Adrenal gland (tissue), 12 donors: ENCODE results near the gene UNC45A. TPM values are rescaled to one million over a fixed set of nuclear protein-coding genes. Genes with fewer than 3 reads are reported as not detected.
A peak's percentile ranks its signal among the peaks of the same experiment; 100 is the strongest.

Experiments used
- DNase-seq, 7 donors: peaks; one replicate each; pipeline ENCODE4 v3.0.0-alpha.2; 2019 to 2020
- H3K27ac ChIP-seq, 5 donors: fragments of 200-600 bp; sonication (generic) in 4 of 5; 1 replicate in 3 of 5; 2 replicates in 2 of 5; pipeline versions ENCODE4 v1.5.1 to v1.8.0; 2016 to 2020; ENCODE audit warnings: mild to moderate bottlenecking in 1 of 5
- H3K27me3 ChIP-seq: fragments of 200-600 bp; 2 replicates; pipeline ENCODE4 v1.8.0; 2021
- H3K36me3 ChIP-seq, 2 donors: fragments of 200-600 bp; replicated peaks in 1 of 2; 1 replicate in 1 of 2; 2 replicates in 1 of 2; pipeline versions ENCODE4 v1.5.1 to v1.8.0; 2018 to 2022
- H3K4me1 ChIP-seq, 2 donors: fragments of 200-600 bp; replicated peaks in 1 of 2; 1 replicate in 1 of 2; 2 replicates in 1 of 2; pipeline versions ENCODE4 v1.5.1 to v1.8.0; 2018 to 2021
- H3K4me3 ChIP-seq, 4 donors: fragments of 200-600 bp; sonication (generic) in 3 of 4; one replicate each; pipeline ENCODE4 v1.5.1; 2016 to 2018
- H3K9me3 ChIP-seq, 3 donors: fragments of 200-600 bp; sonication (generic) in 1 of 3; replicated peaks in 1 of 3; 1 replicate in 2 of 3; 2 replicates in 1 of 3; pipeline versions ENCODE4 v1.5.1 to v1.8.0; 2016 to 2021
- CTCF ChIP-seq, 6 experiments: fragments of 450-650 bp in 4 of 6; fragments of 200-600 bp in 2 of 6; sonication (generic) in 1 of 6; IDR thresholded peaks; 1 replicate in 5 of 6; 2 replicates in 1 of 6; pipeline versions ENCODE4 v1.5.1 to v1.8.0; 2016 to 2021; ENCODE audit warnings: antibody characterized with exemption in 6 of 6, mild to moderate bottlenecking in 2 of 6, moderate library complexity in 1 of 6
- POLR2A ChIP-seq, 2 donors: fragments of 450-650 bp; IDR thresholded peaks; one replicate each; pipeline ENCODE4 v1.6.1; 2017; ENCODE audit warnings: antibody characterized with exemption in 2 of 2, mild to moderate bottlenecking in 2 of 2, moderate library complexity in 1 of 2
- WGBS, 4 donors: extraction: QIAGEN DNeasy Blood & Tissue Kit in 2 of 4; methylation state at CpG; one replicate each; pipeline versions ENCODE4 v1.1.5 to v1.1.7; 2013 to 2017; 5-methylcytosine and 5-hydroxymethylcytosine counted together
- intact Hi-C, 2 donors: fragments of 100-400 bp; cut with DNase I; formaldehyde crosslinking; loops; one replicate each; pipeline versions ENCODE4 v1.14.1 to v1.15.0; 2022 to 2023
- polyA plus RNA-seq, 3 donors: library from polyadenylated mRNA; stranded (reverse); fragments of 200-250 nt in 2 of 3; fragments of 350-450 nt in 1 of 3; fragmentation: Illumina TruSeq in 1 of 3; extraction: RNeasy Lipid Tissue Mini Kit (QIAGEN cat#74804) in 1 of 3; gene quantifications; one replicate each; pipeline ENCODE4 v1.2.3, GENCODE V29; 2013 to 2014
- total RNA-seq, 9 donors: library from RNA; depleted of rRNA in 4 of 9; stranded (reverse); fragments of >200 nt in 4 of 9; fragments of 120-200 nt in 1 of 9; fragmentation: NEBNext Ultra II Directional in 1 of 9; extraction: Animal tissue kit (Norgen Biotek cat#: 25700) in 1 of 9; gene quantifications; one replicate each; pipeline versions ENCODE4 v1.1.0 to v1.2.4, GENCODE V29; 2013 to 2023
- donor health status: healthy with polysubstance abuse.
- donor health status: Bipolar disorder and iron deficiency.
- donor health status: DM: yes; HTN: yes; CAD: no.
- donor health status: DM: no; HTN: no; CAD: no.
- donor health status: DM: no; HTN: no; CAD: no.
- donor health status: DM: yes; HTN: yes; CAD: no.

UNC45A gene
- total and polyA plus RNA-seq, 12 donors: 28.1 to 114 (median 64.7) TPM

- WGBS, 4 donors: 39 to 51% (median 41%) methylated on average over 14 of the region's 14 CpGs
- TF ChIP-seq CTCF (IDR thresholded peaks at IDR 0.05) (no peak), POLR2A (IDR thresholded peaks at IDR 0.05) (no peak)
- intact Hi-C loops: no loop called here
These were observed 33.7 kb upstream of the UNC45A start for GRCh38 chr15:90901175-90902039.

GRCh38 chr15:90902040-90902839 is 32.8 kb upstream of the UNC45A start:
- Histone ChIP-seq H3K27me3 (no peaks in the 10 kb centered on the region), H3K36me3 (peaks cover 0 to 24% of the 10 kb centered on the region in 2 donors), H3K9me3 (no peaks in the 10 kb centered on the region), H3K27ac (peak overlapping the region; percentile 87 to 99 (median 95)), H3K4me1 (peaks cover 11 to 17% of the 10 kb centered on the region in 2 donors), H3K4me3 (peak overlapping the region in 3 of 4 donors; percentile 18 to 78 (median 40))
- intact Hi-C loops: no loop called here
- 0 to 2% (median 1%) methylated on average over 16 to 71 of the region's 71 CpGs for WGBS, 4 donors
- DNase-seq: peak; percentile 73 to 85 (median 81)
- peak; percentile 47 to 84 (median 80) for TF ChIP-seq CTCF (IDR thresholded peaks at IDR 0.05)
- TF ChIP-seq POLR2A (IDR thresholded peaks at IDR 0.05): peak; percentile 59 to 77

More at GRCh38 chr15:90901175-90902039, 33.7 kb upstream of the UNC45A start:
- Histone ChIP-seq H3K27ac (peak overlapping the region; percentile 87 to 99 (median 95)), H3K4me3 (peak overlapping the region in 1 of 4 donors; percentile 78), H3K9me3 (no peaks in the 10 kb centered on the region), H3K4me1 (peaks cover 11 to 17% of the 10 kb centered on the region in 2 donors), H3K27me3 (no peaks in the 10 kb centered on the region), H3K36me3 (peaks cover 0 to 16% of the 10 kb centered on the region in 2 donors)
- no peak for DNase-seq

GRCh38 chr15:90902840-90903732 is 32.0 kb upstream of the UNC45A start, which contains the start of gene MAN2A2:
Gene MAN2A2, plus strand, starts transcription at chr15:90903302. Its CDS starts 906 bp downstream, at chr15:90904208.
- WGBS, 4 donors: 1 to 2% (median 1%) methylated on average over 30 to 81 of the region's 81 CpGs
- DNase-seq: peak; percentile 65 to 85 (median 73)
- TF ChIP-seq POLR2A (IDR thresholded peaks at IDR 0.05) (peak in 1 of 2 donors; percentile 65), CTCF (IDR thresholded peaks at IDR 0.05) (no peak)
- H3K27me3 ChIP-seq: no peaks in the 10 kb centered on the region
- intact Hi-C loops: no loop called here
- H3K27ac ChIP-seq: peak within 1 kb of the TSS; percentile 90 to 99 (median 95)
- H3K9me3 ChIP-seq: no peaks in the 10 kb centered on the region
- H3K36me3 ChIP-seq: peaks cover 0 to 33% of the 10 kb centered on the region in 2 donors
- peak within 1 kb of the TSS; percentile 22 to 78 (median 70) for H3K4me3 ChIP-seq
- H3K4me1 ChIP-seq: peaks cover 11 to 17% of the 10 kb centered on the region in 2 donors
